Natural killer cell (primary cell): Measurements from ENCODE around the gene ASCL4. TPM values are rescaled to one million over a fixed set of nuclear protein-coding genes. Genes with fewer than 3 reads are reported as not detected.

Source experiments
- ATAC-seq, 3 donors: fragments of 150-1000 bp in 2 of 3; fragments of 200-7000 bp in 1 of 3; cut with Tn5 transposase; 1 replicate in 1 of 3; 2 replicates in 2 of 3; pipeline ENCODE4 v1.10.0; 2021; ENCODE audit warnings: mild to moderate bottlenecking in 2 of 3, moderate library complexity in 2 of 3
- DNase-seq, 2 donors: peaks; one replicate each; pipeline versions ENCODE4 v3.0.0 to v3.0.0-alpha.2; 2013 to 2021; ENCODE audit warnings: mixed read lengths in 1 of 2
- H3K27ac ChIP-seq: one replicate; pipeline ENCODE4 v1.5.1; 2013; ENCODE audit warnings: mild to moderate bottlenecking, low read length
- H3K27me3 ChIP-seq: one replicate; pipeline ENCODE4 v1.6.1; 2013; ENCODE audit warnings: low read length; ENCODE audit not compliant: control insufficient read depth, insufficient read depth
- H3K36me3 ChIP-seq: one replicate; pipeline ENCODE4 v1.6.1; 2013; ENCODE audit warnings: low read length; ENCODE audit not compliant: control insufficient read depth, insufficient read depth
- H3K4me1 ChIP-seq: one replicate; pipeline ENCODE4 v1.6.1; 2013; ENCODE audit warnings: low read length; ENCODE audit not compliant: control insufficient read depth, insufficient read depth
- H3K4me3 ChIP-seq: one replicate; pipeline ENCODE4 v1.5.1; 2013; ENCODE audit warnings: low read length
- H3K9me3 ChIP-seq: one replicate; pipeline ENCODE4 v1.6.1; 2013; ENCODE audit warnings: low read length; ENCODE audit not compliant: control insufficient read depth, insufficient read depth
- H3K27ac Mint-ChIP-seq, 2 donors: one replicate each; pipeline ENCODE4 v1.8.0; 2022; ENCODE audit warnings: mild to moderate bottlenecking in 2 of 2, mixed read lengths in 2 of 2, moderate library complexity in 1 of 2
- H3K27me3 Mint-ChIP-seq, 2 donors: one replicate each; pipeline ENCODE4 v1.8.0; 2022; ENCODE audit warnings: low read depth in 2 of 2, mixed read lengths in 2 of 2
- H3K36me3 Mint-ChIP-seq: one replicate; pipeline ENCODE4 v1.8.0; 2022; ENCODE audit warnings: mixed read lengths
- H3K4me1 Mint-ChIP-seq, 2 donors: one replicate each; pipeline ENCODE4 v1.8.0; 2022; ENCODE audit warnings: mixed read lengths in 2 of 2
- H3K4me3 Mint-ChIP-seq: one replicate; pipeline ENCODE4 v1.8.0; 2022; ENCODE audit warnings: mild to moderate bottlenecking, moderate library complexity, mixed read lengths
- H3K9me3 Mint-ChIP-seq, 2 donors: one replicate each; pipeline ENCODE4 v1.8.0; 2022; ENCODE audit warnings: mixed read lengths in 2 of 2
- WGBS: methylation state at CpG from one replicate; pipeline ENCODE4 v1.1.7; 2013; ENCODE audit warnings: missing lambda C conversion rate; ENCODE audit not compliant: insufficient coverage; 5-methylcytosine and 5-hydroxymethylcytosine counted together
- intact Hi-C: fragments of 100-400 bp; cut with micrococcal nuclease; formaldehyde crosslinking; loops from one replicate; pipeline ENCODE4 v1.14.2; 2022
- total RNA-seq, 4 donors: library from RNA; stranded (reverse); fragments of 120-200 nt in 1 of 4; gene quantifications; one replicate each; pipeline versions ENCODE4 v1.2.3 to v1.2.4, GENCODE V29; 2013 to 2022
- TF ChIP-seq, protein P1 (sequence below): fragments of 200-600 bp; IDR thresholded peaks from one replicate; pipeline ENCODE4 v1.8.0; 2022; ENCODE audit warnings: antibody characterized with exemption

The ASCL4 gene
- total RNA-seq, 3 donors from 2014 or later (not counting 1 experiment from before 2014, with no cell fraction given): not detected

DNA sequence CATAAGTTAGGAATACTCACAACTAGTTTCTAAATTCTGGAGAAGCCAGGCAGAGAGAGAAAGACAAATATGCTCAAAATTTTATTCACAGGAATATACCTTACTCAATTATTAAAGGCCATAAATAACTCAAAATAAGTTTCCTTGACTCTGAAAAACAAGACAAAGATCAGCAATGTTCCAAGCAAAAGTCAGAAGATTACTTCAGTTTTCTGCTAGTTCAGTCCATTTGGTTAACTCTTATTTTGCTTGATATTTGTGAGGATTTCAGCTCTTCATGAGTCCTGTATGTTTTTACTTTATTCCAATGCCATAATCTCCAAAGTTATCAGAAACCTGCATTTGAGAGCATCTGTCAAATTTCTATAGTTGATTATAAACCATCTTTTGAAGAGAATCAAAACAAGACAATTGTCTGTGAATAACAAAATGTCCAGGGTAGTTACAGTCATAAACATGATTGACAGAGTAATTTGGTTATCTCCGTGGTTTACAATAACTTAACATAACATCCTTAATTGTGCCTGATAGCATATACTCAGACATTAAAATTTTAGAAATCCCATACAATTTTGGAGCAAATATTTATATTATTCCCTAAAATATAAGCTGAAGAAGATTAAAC is 17.1 kb downstream of the ASCL4 start:
- H3K27me3 Mint-ChIP-seq: peaks cover 24 to 39% of the 10 kb centered on the region in 2 donors
- H3K9me3 Mint-ChIP-seq: peaks cover 0 to 2% of the 10 kb centered on the region in 2 donors
- Histone ChIP-seq H3K36me3 (no peaks in the 10 kb centered on the region), H3K4me3 (no peak overlapping the region), H3K27ac (no peak overlapping the region), H3K4me1 (no peaks in the 10 kb centered on the region), H3K9me3 (no peaks in the 10 kb centered on the region), H3K27me3 (no peaks in the 10 kb centered on the region)
- DNase-seq (no peak), ATAC-seq (no peak)
- H3K27ac Mint-ChIP-seq: no peak overlapping the region
- no peaks in the 10 kb centered on the region for H3K36me3 Mint-ChIP-seq
- WGBS: 63% methylated on average over 1 of the region's 1 CpG
- H3K4me3 Mint-ChIP-seq: no peak overlapping the region
- TF ChIP-seq, protein P1, sequence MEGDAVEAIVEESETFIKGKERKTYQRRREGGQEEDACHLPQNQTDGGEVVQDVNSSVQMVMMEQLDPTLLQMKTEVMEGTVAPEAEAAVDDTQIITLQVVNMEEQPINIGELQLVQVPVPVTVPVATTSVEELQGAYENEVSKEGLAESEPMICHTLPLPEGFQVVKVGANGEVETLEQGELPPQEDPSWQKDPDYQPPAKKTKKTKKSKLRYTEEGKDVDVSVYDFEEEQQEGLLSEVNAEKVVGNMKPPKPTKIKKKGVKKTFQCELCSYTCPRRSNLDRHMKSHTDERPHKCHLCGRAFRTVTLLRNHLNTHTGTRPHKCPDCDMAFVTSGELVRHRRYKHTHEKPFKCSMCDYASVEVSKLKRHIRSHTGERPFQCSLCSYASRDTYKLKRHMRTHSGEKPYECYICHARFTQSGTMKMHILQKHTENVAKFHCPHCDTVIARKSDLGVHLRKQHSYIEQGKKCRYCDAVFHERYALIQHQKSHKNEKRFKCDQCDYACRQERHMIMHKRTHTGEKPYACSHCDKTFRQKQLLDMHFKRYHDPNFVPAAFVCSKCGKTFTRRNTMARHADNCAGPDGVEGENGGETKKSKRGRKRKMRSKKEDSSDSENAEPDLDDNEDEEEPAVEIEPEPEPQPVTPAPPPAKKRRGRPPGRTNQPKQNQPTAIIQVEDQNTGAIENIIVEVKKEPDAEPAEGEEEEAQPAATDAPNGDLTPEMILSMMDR: no peak
- no peaks in the 10 kb centered on the region for H3K4me1 Mint-ChIP-seq
- intact Hi-C loops: no loop called here

DNA sequence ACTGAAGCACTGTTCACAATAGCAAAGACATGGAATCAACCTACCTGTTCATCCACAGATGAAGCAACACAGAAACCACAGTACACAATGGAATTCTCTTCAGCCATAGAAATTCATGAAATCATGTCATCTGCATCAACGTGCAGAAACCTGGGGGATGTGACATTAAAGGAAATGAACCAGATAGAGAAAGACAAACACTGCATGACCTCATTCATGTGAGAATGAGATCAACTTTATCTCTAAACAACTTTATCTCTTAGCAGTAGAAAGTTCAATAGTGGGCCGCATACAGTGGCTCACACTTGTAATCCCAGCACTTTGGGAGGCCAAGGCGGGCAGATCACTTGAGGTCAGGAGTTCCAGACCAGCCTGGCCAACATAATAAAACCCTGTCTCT is 19.9 kb downstream of the ASCL4 start:
- Histone ChIP-seq H3K27ac (no peak overlapping the region), H3K27me3 (no peaks in the 10 kb centered on the region), H3K4me1 (no peaks in the 10 kb centered on the region), H3K9me3 (no peaks in the 10 kb centered on the region), H3K4me3 (no peak overlapping the region), H3K36me3 (no peaks in the 10 kb centered on the region)
- Mint-ChIP-seq H3K4me1 (no peaks in the 10 kb centered on the region), H3K36me3 (no peaks in the 10 kb centered on the region), H3K4me3 (no peak overlapping the region), H3K27ac (no peak overlapping the region), H3K9me3 (peaks cover 0 to 2% of the 10 kb centered on the region in 2 donors), H3K27me3 (peaks cover 30 to 43% of the 10 kb centered on the region in 2 donors)
- TF ChIP-seq, protein P1: no peak
- DNase-seq (no peak), ATAC-seq (no peak)
- 87% methylated on average over 3 of the region's 3 CpGs for WGBS
- intact Hi-C loops: no loop called here

DNA sequence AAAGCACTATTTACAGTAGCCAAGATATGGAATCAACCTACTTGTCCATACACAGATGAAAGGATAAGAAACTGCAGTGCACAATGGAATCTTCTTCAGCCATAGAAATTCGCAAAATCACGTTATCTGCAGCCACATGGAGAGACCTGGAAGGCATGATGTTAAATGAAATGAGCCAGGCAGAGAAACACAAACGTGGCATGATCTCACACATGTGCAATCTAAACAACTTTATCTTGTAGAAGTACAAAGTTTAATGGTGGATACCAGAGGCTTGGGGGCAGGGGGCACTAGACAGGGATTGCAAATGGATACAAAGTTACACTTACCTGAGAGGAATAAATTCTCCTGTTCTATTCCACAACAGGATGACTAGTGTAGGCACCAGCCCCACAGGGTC is 24.1 kb downstream of the ASCL4 start:
- Mint-ChIP-seq H3K4me3 (no peak overlapping the region), H3K9me3 (no peaks in the 10 kb centered on the region), H3K4me1 (no peaks in the 10 kb centered on the region), H3K27ac (no peak overlapping the region), H3K27me3 (peaks cover 32 to 40% of the 10 kb centered on the region in 2 donors), H3K36me3 (no peaks in the 10 kb centered on the region)
- Histone ChIP-seq H3K27ac (no peak overlapping the region), H3K9me3 (no peaks in the 10 kb centered on the region), H3K36me3 (no peaks in the 10 kb centered on the region), H3K4me3 (no peak overlapping the region), H3K4me1 (no peaks in the 10 kb centered on the region), H3K27me3 (no peaks in the 10 kb centered on the region)
- 80% methylated on average over 3 of the region's 3 CpGs for WGBS
- intact Hi-C loops: no loop called here
- TF ChIP-seq, protein P1: no peak
- ATAC-seq: no peak
- no peak for DNase-seq

DNA sequence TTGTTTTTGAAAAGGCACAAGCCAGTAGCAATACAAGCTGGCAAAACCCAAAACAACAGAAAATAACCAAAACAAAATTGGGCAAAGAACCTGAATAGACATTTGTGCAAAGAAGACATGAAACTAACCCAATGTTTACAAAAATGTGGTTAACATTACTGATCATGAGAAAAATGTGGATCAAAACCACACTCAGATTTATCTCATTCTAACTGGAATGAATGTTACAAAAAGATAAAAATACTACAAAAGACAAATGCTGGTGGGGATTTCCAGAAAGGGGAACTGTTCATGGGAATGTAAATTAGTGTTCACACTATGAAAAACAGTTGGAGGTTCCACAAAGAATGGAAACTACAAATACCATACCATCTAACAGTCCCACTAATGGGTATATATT is 26.6 kb downstream of the ASCL4 start:
- H3K27ac ChIP-seq: no peak overlapping the region
- no peak overlapping the region for H3K4me3 ChIP-seq
- no peak for DNase-seq
- no peaks in the 10 kb centered on the region for H3K9me3 ChIP-seq
- Mint-ChIP-seq H3K4me1 (no peaks in the 10 kb centered on the region), H3K27ac (no peak overlapping the region), H3K36me3 (no peaks in the 10 kb centered on the region), H3K4me3 (no peak overlapping the region), H3K27me3 (peaks cover 20 to 25% of the 10 kb centered on the region in 2 donors), H3K9me3 (no peaks in the 10 kb centered on the region)
- no peaks in the 10 kb centered on the region for H3K4me1 ChIP-seq
- H3K36me3 ChIP-seq: no peaks in the 10 kb centered on the region
- TF ChIP-seq, protein P1: no peak
- intact Hi-C loops: no loop called here
- no peak for ATAC-seq
- H3K27me3 ChIP-seq: no peaks in the 10 kb centered on the region
